DMS79 treated with DMSO at 0.1 percent for 48 hours (cell line): Measurements from ENCODE around the gene STAC3.

Experiments
- DNase-seq: peaks from one replicate; lab custom pipeline; 2025; lab: John Stamatoyannopoulos, UW

STAC3 gene

DNA sequence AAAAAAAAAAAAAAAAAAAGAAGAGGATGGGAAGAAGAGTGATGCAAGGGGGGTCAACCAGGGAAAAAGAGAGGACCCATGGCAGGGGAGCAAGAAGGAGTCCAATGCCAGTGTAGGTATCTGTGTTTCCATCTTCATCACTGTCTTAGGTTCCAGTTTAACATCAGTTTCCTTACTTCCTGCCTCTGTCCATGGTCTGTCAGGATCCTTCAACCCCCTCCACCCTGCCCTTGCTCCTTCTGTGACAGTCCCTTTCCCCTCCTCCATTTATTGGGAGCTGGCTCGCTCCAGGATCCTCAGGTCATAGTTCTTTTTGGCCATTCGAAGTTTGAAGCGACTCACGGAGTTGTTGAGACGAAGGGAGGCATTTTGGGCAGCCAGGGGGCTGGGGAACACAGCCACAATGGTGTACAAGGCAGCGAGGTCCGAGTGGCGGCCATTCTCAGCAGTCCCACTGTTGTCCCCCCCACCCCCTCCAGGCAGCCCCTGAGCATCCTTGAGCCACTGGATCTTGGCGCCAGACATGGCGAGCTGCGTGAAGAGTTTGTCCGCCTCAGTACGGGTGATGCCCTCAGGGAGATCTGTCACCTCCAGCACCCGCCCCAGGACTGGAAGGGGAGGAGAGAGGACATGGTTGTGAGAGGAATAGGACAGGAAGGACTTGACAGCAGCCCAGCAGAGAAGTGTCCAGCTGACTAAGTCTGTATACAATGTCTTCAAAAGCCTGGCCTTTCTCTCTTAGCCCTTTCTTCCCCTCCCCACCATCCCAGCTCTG lies 3.7 kb upstream of the STAC3 start:
- no peak for DNase-seq

DNA sequence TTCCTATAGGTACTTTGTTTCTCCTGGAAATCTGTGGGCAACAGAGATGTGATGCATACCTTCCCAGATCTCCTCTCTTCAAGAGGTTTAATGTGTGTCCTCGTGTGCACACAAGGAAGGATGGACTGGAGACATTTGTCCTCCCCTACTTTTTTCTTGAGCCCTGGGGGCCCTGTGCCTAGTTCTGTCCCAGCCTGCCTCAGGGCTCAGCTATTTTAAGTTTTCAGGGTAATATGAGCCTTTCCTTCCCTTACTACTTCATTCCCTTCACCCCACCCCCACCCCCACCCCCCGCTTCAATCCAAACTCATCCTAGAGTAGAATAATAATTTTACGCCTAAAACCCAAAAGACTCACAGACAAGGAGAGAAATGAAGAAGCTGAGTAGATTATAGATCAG lies 446 bp downstream of the STAC3 start:
- DNase-seq, result no peak

DNA sequence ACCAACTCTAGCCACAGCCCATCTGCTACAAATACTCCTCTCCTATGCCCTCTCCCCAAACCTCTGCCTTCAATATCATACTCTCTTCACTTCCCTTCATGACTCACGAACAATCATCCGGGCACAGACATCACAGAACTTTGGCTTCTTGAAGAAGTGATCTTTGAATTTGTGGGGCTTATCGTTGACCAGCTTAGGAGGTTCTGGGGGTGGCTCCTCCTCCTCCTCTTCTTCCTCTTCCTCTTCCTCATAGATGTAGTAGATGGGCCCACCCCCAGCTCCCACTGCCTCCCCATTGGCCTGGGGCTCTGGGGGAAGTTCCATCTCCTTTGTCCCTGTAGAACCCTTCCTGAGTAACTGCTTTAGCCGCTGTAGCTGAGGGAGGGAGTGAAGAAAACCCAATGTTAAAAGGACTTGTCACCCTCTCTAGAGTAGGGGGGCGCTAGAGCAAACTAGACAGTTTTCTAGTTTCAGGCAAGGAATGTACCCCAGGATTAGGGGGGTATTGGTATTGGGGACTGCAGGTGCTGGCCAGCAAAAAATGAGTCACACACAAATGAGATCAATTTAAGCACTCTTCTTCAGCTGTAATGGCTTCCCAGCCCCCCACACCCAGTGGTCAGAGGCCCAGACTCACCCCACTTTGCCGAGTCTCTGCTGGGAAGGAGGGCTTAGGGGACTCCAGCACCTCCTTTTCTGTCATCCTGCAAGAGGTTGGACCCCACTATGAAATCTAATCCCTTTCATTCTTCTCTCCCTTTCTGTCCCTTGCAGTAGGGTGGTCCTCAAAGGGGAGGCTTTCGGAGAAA lies 1.8 kb downstream of the STAC3 start:
- DNase-seq, result no peak

DNA sequence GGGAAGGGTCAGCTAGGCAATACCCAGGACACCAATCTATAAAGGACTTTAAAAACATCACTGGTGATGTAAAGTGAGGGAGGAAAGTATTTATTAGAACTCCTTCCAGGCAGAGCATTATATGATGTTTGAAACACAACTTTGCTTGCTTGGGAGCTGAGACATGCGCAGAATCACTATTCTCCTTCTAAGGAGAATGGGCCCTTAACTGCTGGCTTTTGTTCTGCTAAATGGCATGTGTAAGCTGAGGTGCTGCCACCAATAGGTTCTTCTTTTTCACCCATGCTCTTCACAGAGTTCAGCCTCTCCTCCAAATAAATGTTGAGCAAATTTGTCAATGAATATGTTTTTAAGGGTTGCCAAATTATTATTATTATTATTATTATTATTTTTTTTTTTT lies 3.9 kb downstream of the STAC3 start:
- no peak for DNase-seq

DNA sequence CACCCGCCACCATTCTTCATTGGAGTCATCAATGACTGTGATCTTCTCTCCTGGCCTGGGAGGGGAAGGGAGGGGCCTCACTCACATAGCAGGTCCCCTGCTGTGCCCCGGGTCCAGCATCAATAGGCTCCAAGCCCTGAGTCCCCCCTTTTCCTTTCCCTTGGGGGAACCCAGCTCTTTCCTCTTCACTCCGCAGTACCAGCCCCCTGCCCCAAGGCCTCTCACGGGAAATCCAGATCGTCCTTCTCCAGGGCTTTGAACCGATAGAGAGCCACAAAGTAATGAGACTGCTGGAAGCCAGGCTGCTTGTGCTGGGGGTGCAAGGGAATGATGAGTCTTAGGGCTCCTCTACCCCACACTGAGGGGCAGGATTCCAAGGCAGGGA lies 6.7 kb downstream of the STAC3 start:
- DNase-seq, result no peak

DNA sequence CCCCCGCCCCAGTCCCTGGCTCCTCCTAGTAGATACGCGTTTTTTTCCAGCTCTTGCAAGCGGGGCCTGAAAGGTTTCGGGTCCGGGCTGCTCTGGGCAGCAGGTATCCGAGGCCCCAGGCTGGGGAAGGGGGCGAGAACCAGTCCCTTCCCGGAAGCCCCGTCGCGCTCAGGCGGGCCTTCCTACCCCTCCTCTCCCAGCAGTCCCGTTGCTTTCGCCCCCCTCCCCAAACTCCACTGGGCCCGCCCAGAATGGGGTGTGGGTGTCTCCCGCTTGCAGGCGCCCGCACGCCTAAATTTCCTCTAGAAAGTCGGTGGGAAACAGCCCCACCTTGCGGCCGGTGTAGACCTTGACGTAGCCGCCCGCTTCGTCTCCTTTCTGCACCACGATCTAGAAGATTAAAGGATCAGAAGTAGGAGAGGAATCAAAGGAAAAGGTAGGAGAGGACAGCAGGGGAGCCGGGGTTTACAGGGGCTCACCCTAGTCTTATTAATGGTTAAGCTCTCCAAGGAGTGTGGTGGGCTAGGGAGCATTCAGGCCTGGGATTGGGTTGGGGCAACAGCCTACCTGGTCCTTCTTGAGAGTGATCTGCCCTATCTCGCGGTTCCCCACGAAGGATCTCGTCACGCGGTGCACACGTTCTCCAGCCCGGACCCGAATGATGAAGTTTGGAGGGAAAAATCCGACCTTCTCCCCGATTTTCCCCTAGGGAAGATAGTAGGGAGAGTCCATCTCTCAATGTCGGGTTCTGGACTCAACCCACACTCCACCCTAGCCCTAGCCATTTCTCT lies 7.3 kb downstream of the STAC3 start:
- DNase-seq, result no peak

DNA sequence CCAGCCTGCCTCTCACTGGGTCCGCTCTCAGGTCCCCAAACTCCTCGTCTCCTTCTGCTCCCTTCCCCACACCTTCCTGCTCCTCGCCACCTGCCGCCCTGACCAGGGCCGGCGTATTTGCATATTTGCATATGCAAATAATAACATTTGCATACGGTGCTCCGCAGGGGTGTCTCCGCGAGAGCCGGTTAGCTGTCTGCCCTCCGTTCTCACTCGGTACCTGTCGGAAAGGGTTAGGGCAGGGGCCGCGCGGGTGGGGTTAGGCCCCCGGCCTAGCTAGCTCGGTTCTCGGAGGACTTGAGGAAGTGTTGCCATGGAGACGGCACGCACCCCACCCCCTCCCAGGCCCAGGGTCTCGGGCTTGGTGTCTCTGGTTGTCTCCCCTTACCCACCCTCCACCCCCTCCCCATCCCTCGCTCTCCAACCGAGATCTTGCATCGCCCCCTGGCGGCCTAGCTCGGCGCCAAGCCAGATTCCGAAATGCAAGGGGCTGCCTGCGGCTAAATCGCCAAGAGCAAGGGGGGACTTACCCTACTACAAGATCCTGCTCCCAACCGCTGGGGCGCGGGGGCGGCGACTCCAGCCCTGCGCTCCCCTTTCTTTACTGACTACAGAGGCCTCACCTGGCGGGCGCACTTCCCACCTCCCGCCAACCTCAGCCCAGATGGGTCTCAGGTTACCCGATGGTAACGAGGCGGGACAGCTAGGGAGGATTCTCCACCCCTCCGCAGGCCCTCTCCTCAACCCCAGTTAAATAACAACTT lies 8.1 kb downstream of the STAC3 start:
- peak; percentile 50 for DNase-seq

DNA sequence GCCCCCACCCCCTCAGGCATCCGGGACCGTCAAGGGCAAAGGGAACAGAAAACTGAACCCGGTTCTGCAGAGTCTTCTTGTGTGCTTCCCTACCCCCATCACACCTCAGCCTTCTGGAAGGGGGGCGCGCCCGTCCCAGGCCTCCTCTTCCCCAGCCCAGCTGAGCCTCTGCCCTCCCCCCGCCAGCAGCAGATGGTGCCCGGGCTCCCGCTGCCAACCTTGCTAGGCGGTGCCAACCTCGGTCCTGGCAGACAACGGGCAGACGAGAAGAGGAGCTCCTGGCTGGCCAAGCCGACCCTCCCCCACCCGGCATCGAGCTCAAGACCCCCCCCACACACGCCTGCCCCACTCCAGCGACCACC lies 8.7 kb downstream of the STAC3 start:
- DNase-seq, result peak; percentile 39

DNA sequence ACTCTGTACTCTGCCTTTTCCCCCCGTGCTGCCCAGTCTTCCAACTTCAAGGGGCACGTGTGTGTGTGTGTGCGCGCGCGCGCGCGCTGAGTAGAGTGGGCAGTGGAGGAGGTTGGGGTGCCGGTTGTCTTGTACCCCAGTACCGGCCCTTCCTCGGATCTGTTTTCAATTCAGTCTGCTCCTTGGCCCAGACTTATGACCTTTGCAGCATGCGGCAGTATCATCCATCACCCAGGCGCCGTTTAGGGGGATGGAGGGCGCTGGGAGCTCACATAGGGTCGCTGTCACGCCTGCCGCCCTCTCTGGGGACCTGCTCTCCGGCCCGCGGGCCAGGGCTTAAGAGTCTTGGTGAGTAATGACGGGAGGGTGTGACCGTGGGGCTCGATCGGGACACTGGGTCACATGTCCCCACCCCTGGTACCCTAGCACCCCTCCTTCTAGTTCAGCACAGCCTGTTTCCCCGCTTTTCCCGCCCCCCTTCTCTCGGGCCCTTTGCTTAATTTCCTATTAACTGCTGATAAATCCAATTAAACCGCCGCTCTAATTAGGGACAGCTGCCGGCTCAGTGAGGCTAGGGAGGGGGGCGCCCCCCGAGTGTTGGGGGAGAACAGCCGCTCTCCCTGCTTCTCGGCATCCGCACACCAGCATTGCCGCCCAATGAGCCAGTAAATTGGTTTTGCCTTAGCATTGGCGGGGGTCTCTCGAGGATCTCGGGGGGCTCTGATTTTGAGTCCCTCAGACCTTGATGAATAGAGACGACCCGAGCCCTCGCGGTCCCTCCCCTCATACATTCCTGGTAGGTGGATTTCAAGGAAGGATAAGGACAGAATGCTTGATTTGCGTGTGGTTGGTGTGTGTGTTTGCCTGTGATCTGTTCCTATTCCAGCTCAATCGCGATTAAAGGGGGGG lies 9.3 kb downstream of the STAC3 start:
- no peak for DNase-seq

DNA sequence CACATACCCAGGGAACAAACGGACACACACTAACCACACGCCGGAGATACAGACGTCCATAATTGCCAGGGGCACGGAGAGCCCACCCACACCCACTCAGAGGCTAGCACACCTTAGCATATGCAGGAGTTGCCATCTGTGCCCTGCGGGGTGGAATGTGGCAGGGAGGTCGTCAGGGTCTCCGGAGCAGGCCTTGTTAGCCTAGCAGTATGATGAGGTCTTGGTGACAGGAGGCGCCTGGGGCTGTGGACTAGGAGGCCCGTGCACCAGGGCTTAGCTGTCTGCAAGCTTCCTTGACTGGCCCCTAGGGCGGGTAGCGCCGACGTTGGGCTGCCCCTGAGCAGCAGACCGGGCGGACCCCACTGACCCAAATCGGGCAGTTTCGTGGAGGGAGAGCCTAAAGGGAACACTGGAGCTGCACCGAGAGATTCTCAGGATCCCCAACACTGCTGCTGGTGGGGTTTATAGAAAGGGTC lies 10.0 kb downstream of the STAC3 start:
- DNase-seq, result no peak

DNA sequence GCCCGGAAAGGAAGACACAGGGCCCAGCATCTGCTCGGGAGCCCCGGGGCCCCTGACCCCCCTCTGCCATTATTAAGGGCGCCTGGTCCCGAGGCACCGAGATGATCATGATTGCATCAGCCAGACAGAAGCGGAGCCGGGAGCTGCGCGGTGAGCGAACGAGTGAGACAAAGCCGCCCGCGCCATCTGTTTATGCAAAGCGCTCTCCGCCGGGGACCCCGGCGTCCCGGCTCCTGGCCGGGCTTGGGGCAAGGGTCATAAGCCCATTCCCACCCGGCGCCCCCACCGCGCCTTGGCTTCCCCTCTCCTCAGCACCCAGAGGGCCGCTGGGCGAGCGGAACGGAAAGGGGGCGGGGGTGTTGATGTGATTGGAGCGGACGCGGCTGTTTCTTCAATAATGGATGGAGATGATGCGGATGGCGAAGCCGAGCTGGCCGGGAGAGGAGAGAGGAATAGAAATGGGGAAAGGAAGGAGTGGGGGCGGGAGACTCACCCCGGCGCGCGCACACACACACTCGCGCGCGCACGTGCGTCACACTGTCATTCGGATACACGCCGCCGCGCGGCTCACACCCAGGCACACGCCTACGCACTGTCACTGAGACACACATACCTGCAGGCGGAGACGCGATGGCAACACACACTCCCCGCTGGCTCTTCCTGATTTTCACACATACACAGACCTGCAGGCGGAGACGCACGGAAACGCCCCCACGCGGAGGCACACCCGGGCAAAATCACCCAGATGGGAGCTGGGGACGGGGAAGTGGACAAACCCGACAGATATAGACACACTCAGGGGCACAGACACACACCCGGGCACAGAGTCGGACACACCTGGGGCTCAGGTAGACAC lies 10.7 kb downstream of the STAC3 start:
- DNase-seq, result peak; percentile 38

DNA sequence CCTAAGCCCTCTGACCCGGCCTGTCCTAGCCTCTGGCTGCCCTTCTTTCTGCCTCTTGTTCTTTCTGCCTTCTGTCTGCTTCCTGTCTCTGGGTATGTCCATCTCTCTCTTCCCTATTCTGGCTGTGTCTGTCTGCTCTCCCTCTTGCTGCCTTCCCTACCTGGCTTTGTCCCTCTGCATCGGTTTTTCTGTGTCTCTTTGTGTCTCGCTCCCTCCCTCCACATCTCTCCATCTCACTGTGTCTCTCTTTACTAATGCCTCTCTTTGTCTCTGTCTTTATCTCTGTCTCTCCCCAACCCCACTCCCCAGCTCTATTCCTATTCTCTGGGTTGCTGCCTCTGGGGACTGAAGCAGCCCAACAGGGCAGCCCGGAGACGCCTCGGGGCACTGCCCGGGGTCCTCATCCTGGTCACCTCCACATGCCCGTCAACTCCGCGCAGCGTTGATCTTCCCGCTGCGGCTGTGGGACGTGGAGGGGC lies 11.4 kb downstream of the STAC3 start:
- peak; percentile 13 for DNase-seq

DNA sequence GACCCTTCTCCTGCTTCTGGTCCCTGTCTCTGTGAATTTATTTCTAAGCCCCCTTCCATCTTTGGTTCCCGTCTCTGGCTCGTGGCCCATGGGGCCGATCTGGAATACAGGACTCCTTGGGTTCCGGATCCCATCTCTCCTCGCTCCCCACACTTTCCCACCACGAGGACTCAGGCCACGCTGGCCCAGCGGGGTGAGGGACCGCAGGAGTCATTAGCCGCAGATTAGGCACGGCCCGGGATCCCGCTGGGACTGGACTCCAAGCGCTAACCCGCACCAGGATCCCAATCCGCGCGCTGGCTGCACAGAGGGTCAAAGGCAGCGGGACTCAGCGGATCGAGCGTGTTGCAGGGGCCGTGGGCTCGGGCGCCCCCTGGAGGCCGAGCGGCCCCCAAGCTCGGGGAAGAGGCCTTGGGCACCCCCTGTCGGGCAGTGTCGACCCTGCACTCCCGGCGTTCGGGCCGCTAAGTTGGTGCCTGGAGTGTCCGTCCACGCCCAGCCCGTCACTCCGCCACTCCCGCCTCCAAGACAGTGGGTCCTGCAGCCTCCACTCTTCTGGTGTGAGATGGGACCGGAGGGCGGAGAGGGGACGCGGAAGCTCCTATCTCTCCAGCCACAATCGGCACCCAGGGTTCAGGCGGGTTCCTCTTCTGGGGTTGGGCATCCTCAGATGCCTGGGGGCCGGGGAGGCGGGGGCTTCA lies 12.0 kb downstream of the STAC3 start:
- DNase-seq, result peak; percentile 56

DNA sequence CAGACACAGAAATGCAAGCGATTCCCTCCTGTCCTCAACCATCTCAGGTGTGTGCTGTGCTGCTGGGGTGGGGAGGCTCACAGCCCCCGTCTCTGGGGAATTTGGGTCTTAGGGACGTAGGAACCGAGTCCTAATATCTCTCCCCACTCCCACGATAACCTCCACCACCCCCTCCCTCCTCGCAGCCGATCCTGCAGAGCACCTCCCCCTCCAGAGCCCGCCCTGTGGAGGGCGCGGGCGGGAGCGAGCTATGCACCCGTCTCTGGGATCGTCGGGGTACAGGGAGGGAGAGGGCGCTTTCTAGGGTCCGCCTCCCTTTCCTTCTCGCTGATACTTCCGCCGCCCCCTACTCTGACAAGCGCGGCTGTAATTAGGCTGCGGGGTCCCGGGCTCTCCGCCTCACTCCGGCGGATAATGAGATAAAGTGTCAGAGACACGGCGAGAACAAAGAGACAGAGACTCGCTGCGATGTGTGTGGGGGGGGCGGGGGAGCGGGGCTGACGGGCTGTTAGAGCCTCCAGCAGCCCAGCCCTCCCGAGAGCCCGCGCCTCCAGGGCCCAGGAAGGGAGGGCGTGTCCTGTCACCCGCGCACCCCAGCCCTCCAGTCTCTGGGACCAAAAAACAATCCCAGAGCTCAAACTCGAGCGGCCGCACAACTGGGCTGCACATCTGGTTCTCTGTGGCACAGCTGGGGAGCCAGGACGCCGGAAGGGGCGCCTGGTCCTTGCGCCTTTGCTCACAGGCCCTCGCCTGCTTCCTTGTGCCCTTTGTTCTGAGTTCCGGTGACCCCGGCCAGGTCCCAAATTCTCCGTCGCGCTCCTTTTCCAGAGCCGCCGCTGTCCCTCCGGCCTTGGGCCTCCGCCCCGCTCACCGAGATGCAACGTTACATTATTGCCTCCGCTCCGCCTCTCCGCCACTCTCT lies 12.8 kb downstream of the STAC3 start:
- DNase-seq, result peak; percentile 41

DNA sequence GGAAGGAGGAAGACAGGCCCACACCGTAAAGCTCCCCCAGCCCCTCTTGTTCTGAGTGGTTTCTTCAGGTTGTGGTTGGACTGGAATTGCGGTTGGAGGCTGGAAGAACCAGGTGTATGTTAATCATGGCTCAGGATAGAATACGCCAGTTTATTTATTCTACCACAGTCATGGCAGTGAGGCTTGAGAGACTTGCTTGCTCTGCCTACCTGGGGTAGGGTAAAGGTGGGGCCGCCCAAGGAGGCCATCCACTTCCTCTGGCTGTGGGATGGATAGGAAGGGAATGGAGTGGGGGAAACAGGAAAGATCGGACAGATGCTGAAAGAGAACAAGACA lies 13.4 kb downstream of the STAC3 start:
- DNase-seq, result peak; percentile 64

DNA sequence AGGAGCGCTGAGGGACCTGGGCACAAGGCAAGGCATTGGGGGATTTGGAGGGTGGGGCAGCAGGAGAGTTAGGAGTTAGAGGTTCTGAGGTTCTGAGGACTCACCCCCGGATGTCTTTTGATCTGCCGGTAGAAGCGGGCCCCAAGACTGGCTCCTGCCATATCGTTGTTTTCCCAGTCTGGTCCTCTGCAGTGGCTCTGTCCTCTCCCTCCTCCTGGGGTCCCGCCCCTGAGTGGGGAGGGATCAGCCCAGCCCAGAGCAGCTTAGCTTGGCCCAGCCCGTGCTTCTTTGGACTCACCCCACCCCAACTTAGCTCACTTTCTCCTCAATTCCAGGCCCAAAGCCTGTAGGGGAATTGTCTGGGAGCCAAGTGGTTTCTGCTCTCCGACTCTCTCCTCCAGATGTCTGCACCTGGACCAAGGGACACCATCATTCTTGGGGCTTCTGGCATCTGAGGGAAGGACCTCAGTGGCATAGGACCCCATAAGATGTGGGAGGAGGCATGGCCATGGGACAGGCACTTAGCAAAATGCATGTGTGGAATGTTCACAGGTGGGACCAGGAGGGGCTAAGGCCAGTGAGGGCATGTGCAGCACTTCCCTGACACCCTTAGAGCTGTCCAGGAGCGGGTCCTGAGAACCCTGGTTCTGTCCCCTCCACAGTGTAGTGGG lies 13.9 kb downstream of the STAC3 start:
- no peak for DNase-seq

DNA sequence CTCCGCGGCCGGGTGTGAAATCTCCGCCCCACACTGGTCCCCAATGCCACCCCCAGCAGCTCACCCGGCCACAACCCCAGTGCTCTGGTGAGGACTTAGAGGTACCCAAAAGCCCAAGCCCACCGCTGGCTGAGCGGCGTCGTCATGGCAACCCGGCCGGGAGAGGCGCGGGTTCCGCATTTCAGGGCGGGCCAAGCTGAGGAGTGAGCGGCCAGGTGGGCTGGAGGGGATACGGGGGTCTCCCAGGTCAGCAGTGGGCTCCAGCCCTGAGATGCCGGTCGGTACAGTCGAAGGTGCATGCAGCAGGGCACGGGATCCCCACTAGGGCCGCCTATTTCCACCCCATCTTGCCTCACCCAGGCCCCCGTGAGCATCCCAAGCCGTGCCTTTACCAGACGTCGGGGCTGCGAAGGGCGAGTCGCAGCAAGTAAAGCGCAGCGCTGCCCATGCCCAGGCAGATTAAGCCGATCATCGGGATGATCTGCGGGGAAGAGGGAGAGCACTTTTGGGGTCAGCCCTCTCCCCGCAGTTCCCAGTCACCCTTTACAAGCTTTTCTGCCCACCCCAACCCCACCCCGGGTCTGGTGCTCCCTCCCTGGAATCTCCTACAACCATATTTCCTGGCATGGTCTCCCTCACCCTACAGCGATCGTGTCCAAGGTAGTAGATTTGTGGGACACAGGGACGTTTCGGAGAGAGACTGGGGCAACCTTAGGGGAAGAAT lies 14.6 kb downstream of the STAC3 start:
- DNase-seq, result no peak
